HCT116 (cell line): ENCODE measurements around the gene DOCK9. TPM values are rescaled to one million over a fixed set of nuclear protein-coding genes. Genes with fewer than 3 reads are reported as not detected.

ENCODE experiments used
- ATAC-seq: fragments of 200-7000 bp; cut with Tn5 transposase; 2 replicates; pipeline ENCODE4 v1.9.1; 2020; ENCODE audit warnings: mild to moderate bottlenecking, moderate library complexity
- BruUV-seq: library from RNA; stranded (reverse); fragments of 400-500 nt; replicated peaks from 2 replicates; lab custom pipeline; 2021; lab: Mats Ljungman, UMichigan
- CTCF ChIA-PET: fragments of 300-600 bp; sonication (Branson Sonifier 250); formaldehyde crosslinking; loops from one replicate; lab custom pipeline; 2021; ENCODE audit warnings: antibody characterized with exemption; lab: Charles Lee
- POLR2A ChIA-PET: fragments of 300-600, 350-600 bp; sonication (Branson Sonifier 250); formaldehyde crosslinking; loops from one replicate; lab custom pipeline; 2021; ENCODE audit warnings: antibody characterized with exemption; lab: Charles Lee
- RAD21 ChIA-PET, 2 experiments: fragments of 300-600 bp; sonication (Branson Sonifier 250); formaldehyde crosslinking; loops; one replicate each; lab custom pipeline; 2023; ENCODE audit warnings: low total read pairs in 2 of 2; ENCODE audit not compliant: uncharacterized antibody in 2 of 2, unreplicated experiment in 2 of 2, low non-redundant PET in 1 of 2; lab: Charles Lee
- DNase-seq: peaks from one replicate; pipeline ENCODE4 v3.0.0-alpha.2; 2010; ENCODE audit warnings: low read depth, low spot score
- H2AFZ ChIP-seq: fragments of 200-600 bp; shearing (Covaris generic), sonication (generic); 2 replicates; pipeline ENCODE4 v1.6.1; 2017; ENCODE audit warnings: low read depth, mixed run types, mixed read lengths, antibody characterized with exemption, low read length; ENCODE audit not compliant: poor library complexity, severe bottlenecking
- H3K27ac ChIP-seq: 2 replicates; pipeline ENCODE4 v1.5.1; 2012; ENCODE audit warnings: low read depth, low read length
- H3K27me3 ChIP-seq: fragments of 200-600 bp; sonication (generic); 2 replicates; pipeline ENCODE4 v1.6.1; 2016; ENCODE audit warnings: mixed run types, low read length, mixed read lengths; ENCODE audit not compliant: insufficient read depth
- H3K36me3 ChIP-seq, 2 experiments: fragments of 200-500 bp in 1 of 2; fragments of 200-600 bp in 1 of 2; sonication (Bioruptor generic) in 1 of 2; sonication (generic) in 1 of 2; 2 replicates each; pipeline versions ENCODE4 v1.5.1 to v1.6.1; 2014 to 2016; ENCODE audit warnings: low read length in 2 of 2, inconsistent platforms in 1 of 2, mixed read lengths in 1 of 2, mixed run types in 1 of 2; ENCODE audit not compliant: insufficient read depth in 2 of 2, control insufficient read depth in 1 of 2
- H3K4me1 ChIP-seq, 2 experiments: fragments of 200-600 bp in 1 of 2; sonication (generic) in 1 of 2; 2 replicates each; pipeline versions ENCODE4 v1.5.1 to v1.6.1; 2012 to 2017; ENCODE audit warnings: low read length in 2 of 2, inconsistent platforms in 1 of 2, mild to moderate bottlenecking in 1 of 2, mixed read lengths in 1 of 2, mixed run types in 1 of 2, moderate library complexity in 1 of 2; ENCODE audit not compliant: insufficient read depth in 2 of 2, control insufficient read depth in 1 of 2
- H3K4me2 ChIP-seq: fragments of 200-600 bp; sonication (generic); 2 replicates; pipeline ENCODE4 v1.6.1; 2017; ENCODE audit warnings: mixed run types, low read length, mixed read lengths
- H3K4me3 ChIP-seq, 2 experiments: fragments of 200-600 bp in 1 of 2; sonication (generic) in 1 of 2; replicated peaks in 1 of 2; 2 replicates each; pipeline ENCODE4 v1.5.1; 2011 to 2016; ENCODE audit warnings: low read length in 2 of 2, control low read depth in 1 of 2, low read depth in 1 of 2, mild to moderate bottlenecking in 1 of 2, mixed read lengths in 1 of 2, mixed run types in 1 of 2
- H3K79me2 ChIP-seq: fragments of 200-600 bp; sonication (generic); 2 replicates; pipeline ENCODE4 v1.6.1; 2017; ENCODE audit warnings: mild to moderate bottlenecking, mixed run types, low read length, moderate library complexity, mixed read lengths; ENCODE audit not compliant: insufficient read depth
- H3K9ac ChIP-seq: fragments of 200-600 bp; sonication (generic); 2 replicates; pipeline ENCODE4 v1.6.1; 2016; ENCODE audit warnings: low read length, mixed read lengths
- H3K9me2 ChIP-seq: fragments of 200-600 bp; sonication (generic), shearing (Covaris generic); 2 replicates; pipeline ENCODE4 v1.6.1; 2017; ENCODE audit warnings: mixed run types, mild to moderate bottlenecking, moderate library complexity; ENCODE audit not compliant: insufficient read depth
- H3K9me3 ChIP-seq, 2 experiments: fragments of 200-500 bp in 1 of 2; fragments of 200-600 bp in 1 of 2; sonication (Bioruptor generic) in 1 of 2; sonication (generic) in 1 of 2; 2 replicates each; pipeline ENCODE4 v1.6.1; 2014 to 2017; ENCODE audit warnings: low read length in 2 of 2, mixed read lengths in 2 of 2, inconsistent platforms in 1 of 2, low read depth in 1 of 2, mild to moderate bottlenecking in 1 of 2, mixed run types in 1 of 2, moderate library complexity in 1 of 2; ENCODE audit not compliant: control insufficient read depth in 1 of 2, insufficient read depth in 1 of 2
- H4K20me1 ChIP-seq: fragments of 200-600 bp; sonication (generic), shearing (Covaris generic); 2 replicates; pipeline ENCODE4 v1.6.1; 2017; ENCODE audit warnings: mixed run types, mild to moderate bottlenecking, moderate library complexity; ENCODE audit not compliant: insufficient read depth
- CBX3 ChIP-seq: IDR thresholded peaks from 2 replicates; pipeline ENCODE4 v1.6.1; 2012; ENCODE audit warnings: low read depth
- CEBPB ChIP-seq: IDR thresholded peaks from 2 replicates; pipeline ENCODE4 v1.6.1; 2012; ENCODE audit warnings: low read depth
- EGR1 ChIP-seq: IDR thresholded peaks from 2 replicates; pipeline ENCODE4 v1.6.1; 2012; ENCODE audit warnings: low read depth
- ELF1 ChIP-seq: IDR thresholded peaks from 2 replicates; pipeline ENCODE4 v1.6.1; 2012; ENCODE audit warnings: low read depth, borderline replicate concordance
- EZH2 ChIP-seq: fragments of 200-600 bp; sonication (generic); IDR thresholded peaks from 2 replicates; pipeline ENCODE4 v1.6.1; 2017; ENCODE audit warnings: antibody characterized with exemption, mixed run types
- JUND ChIP-seq: IDR thresholded peaks from 2 replicates; pipeline ENCODE4 v1.6.1; 2012
- POLR2A ChIP-seq: IDR thresholded peaks from 2 replicates; pipeline ENCODE4 v1.7.0; 2011; ENCODE audit warnings: borderline replicate concordance; ENCODE audit not compliant: insufficient read depth, insufficient read length; ENCODE audit errors: extremely low read depth
- POLR2AphosphoS5 ChIP-seq: IDR thresholded peaks from 2 replicates; pipeline ENCODE4 v1.6.1; 2011; ENCODE audit warnings: mild to moderate bottlenecking, low read depth, low read length, moderate library complexity
- SRF ChIP-seq: IDR thresholded peaks from 2 replicates; pipeline ENCODE4 v1.6.1; 2012; ENCODE audit warnings: low read depth
- TCF7L2 ChIP-seq: IDR thresholded peaks from 2 replicates; pipeline ENCODE4 v1.7.0; 2011; ENCODE audit warnings: borderline replicate concordance, inconsistent platforms; ENCODE audit not compliant: insufficient read depth, insufficient read length; ENCODE audit errors: extremely low read depth
- YY1 ChIP-seq: IDR thresholded peaks from 2 replicates; pipeline ENCODE4 v1.6.1; 2011; ENCODE audit warnings: low read length, low read depth, moderate library complexity, mild to moderate bottlenecking; ENCODE audit not compliant: insufficient replicate concordance; ENCODE audit errors: extremely low read depth
- ZFX ChIP-seq: fragments of 450-650 bp; IDR thresholded peaks from 2 replicates; pipeline ENCODE4 v1.6.1; 2017
- ZNF274 ChIP-seq: fragments of 200-500 bp; sonication (Bioruptor generic); IDR thresholded peaks from 2 replicates; pipeline ENCODE4 v1.6.1; 2014; ENCODE audit warnings: mild to moderate bottlenecking, low read depth, low read length, inconsistent platforms
- intact Hi-C: fragments of 100-400 bp; cut with micrococcal nuclease; formaldehyde crosslinking; loops from 2 replicates; pipeline ENCODE4 v1.10.0; 2022
- total RNA-seq: library from RNA; stranded (reverse); gene quantifications from one replicate; pipeline ENCODE4 v1.2.1, GENCODE V29; 2021; ENCODE audit not compliant: unreplicated experiment
- TF ChIP-seq, protein P1 (sequence below): IDR thresholded peaks from 2 replicates; pipeline ENCODE4 v1.6.1; 2012
- TF ChIP-seq, protein P2 (sequence below): IDR thresholded peaks from 2 replicates; pipeline ENCODE4 v1.6.1; 2011; ENCODE audit warnings: mild to moderate bottlenecking, low read length, moderate library complexity; ENCODE audit not compliant: insufficient replicate concordance; ENCODE audit errors: extremely low read depth

Gene DOCK9
- total RNA-seq, 1 experiment from 2014 or later, result 58.8 TPM

DNA sequence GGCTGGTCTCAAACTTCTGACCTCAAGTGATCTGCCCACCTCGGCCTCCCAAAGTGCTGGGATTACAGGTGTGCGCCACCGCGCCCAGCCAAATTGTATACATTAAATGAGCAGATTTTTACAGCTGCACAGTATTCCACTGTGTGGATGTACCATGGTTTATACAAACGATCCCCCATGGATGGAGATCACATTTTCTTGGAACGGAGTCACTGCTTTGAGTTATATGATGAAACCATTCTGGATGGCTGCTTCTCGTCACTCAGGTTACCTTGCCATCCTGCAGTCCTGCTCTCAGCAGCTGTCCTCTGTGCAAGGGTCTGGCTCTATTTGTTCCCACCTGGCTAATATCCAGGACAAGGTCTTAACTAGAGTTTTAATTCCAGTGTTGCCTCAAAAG lies 186.3 kb downstream of the DOCK9 start:
- no peak for ATAC-seq
- Histone ChIP-seq H3K9me2 (no peaks in the 10 kb centered on the region), H3K9me3 (no peaks in the 10 kb centered on the region), H4K20me1 (no peaks in the 10 kb centered on the region), H2AFZ (no peak overlapping the region), H3K27ac (no peak overlapping the region), H3K36me3 (peaks cover 0 to 4% of the 10 kb centered on the region in 2 experiments; a peak in 1 of 4 replicates), H3K4me1 (no peaks in the 10 kb centered on the region), H3K27me3 (no peaks in the 10 kb centered on the region), H3K9ac (no peak overlapping the region), H3K4me2 (no peak overlapping the region), H3K79me2 (no peaks in the 10 kb centered on the region), H3K4me3 (no peak overlapping the region)
- RAD21 ChIA-PET, result no interaction called here
- POLR2A ChIA-PET, result no interaction called here
- CTCF ChIA-PET, result no interaction called here
- no TSS peak for BruUV-seq
- TF ChIP-seq CBX3 (no peak), ZFX (no peak), POLR2A (no peak), POLR2AphosphoS5 (no peak), ZNF274 (no peak), CEBPB (no peak), JUND (no peak), YY1 (no peak)
- TF ChIP-seq, protein P1, sequence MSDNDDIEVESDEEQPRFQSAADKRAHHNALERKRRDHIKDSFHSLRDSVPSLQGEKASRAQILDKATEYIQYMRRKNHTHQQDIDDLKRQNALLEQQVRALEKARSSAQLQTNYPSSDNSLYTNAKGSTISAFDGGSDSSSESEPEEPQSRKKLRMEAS, result no peak
- TF ChIP-seq, all 23 proteins: peak for 0
- intact Hi-C loops, result no loop called here
- no peak for DNase-seq

DNA sequence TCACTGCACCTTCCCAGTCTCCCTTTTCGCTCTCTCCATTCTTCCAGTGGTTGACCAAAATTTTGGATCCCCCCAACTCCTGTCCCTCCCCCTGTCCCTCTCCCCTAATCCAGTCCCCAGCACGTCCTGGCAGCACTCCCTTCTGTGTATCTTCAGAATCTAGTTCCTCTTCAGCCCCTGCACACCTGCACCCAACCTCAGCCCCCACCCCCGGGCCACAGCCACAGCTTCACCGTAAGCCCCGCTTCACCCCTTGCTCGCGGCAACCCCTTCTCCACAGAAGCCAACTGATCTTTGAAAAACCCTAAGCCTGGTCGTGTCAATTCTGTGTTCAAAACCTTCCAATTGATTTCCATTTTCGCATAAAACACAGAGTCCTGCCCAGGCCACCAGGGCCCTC lies 189.9 kb downstream of the DOCK9 start:
- TF ChIP-seq ELF1, result no peak
- no peak for TF ChIP-seq JUND
- TF ChIP-seq, protein P2, sequence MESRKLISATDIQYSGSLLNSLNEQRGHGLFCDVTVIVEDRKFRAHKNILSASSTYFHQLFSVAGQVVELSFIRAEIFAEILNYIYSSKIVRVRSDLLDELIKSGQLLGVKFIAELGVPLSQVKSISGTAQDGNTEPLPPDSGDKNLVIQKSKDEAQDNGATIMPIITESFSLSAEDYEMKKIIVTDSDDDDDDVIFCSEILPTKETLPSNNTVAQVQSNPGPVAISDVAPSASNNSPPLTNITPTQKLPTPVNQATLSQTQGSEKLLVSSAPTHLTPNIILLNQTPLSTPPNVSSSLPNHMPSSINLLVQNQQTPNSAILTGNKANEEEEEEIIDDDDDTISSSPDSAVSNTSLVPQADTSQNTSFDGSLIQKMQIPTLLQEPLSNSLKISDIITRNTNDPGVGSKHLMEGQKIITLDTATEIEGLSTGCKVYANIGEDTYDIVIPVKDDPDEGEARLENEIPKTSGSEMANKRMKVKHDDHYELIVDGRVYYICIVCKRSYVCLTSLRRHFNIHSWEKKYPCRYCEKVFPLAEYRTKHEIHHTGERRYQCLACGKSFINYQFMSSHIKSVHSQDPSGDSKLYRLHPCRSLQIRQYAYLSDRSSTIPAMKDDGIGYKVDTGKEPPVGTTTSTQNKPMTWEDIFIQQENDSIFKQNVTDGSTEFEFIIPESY, result no peak
- TF ChIP-seq EGR1, result no peak
- no peak for TF ChIP-seq ZFX
- no peak for TF ChIP-seq CEBPB
- TF ChIP-seq EZH2, result no peak
- no peak for TF ChIP-seq SRF
- TF ChIP-seq TCF7L2, result no peak
- TF ChIP-seq, all 23 proteins: peak for 0
- ChIA-PET POLR2A (no interaction called here), CTCF (no interaction called here), RAD21 (no interaction called here)
- Histone ChIP-seq H3K27me3 (no peaks in the 10 kb centered on the region), H3K9me3 (no peaks in the 10 kb centered on the region), H3K9ac (no peak overlapping the region), H3K9me2 (no peaks in the 10 kb centered on the region), H3K79me2 (no peaks in the 10 kb centered on the region), H3K4me1 (peaks cover 0 to 8% of the 10 kb centered on the region in 2 experiments; a peak in 1 of 4 replicates), H3K36me3 (no peaks in the 10 kb centered on the region), H3K27ac (no peak overlapping the region), H4K20me1 (no peaks in the 10 kb centered on the region), H2AFZ (no peak overlapping the region), H3K4me3 (no peak overlapping the region), H3K4me2 (no peak overlapping the region)
- intact Hi-C loops, result no loop called here
- no peak for DNase-seq
- no TSS peak for BruUV-seq
- ATAC-seq, result no peak
